Activated CD4-positive, CD25-positive, alpha-beta regulatory T cell treated with anti-CD3 and anti-CD28 coated beads, Interleukin-2, amount 50 U/mL, for 72 hours (primary cell): ENCODE results near the gene RELN.

Source experiments
- DNase-seq: peaks from one replicate; pipeline ENCODE4 v3.0.0; 2021

The RELN gene

GRCh38 chr7:103889451-103889850 is 100.0 kb downstream of the RELN start:
- no peak for DNase-seq

GRCh38 chr7:103888603-103889153 is 100.8 kb downstream of the RELN start:
- DNase-seq, result no peak

GRCh38 chr7:103887853-103888602 is 101.4 kb downstream of the RELN start:
- DNase-seq, result no peak

GRCh38 chr7:103887050-103887449 is 102.4 kb downstream of the RELN start:
- no peak for DNase-seq

GRCh38 chr7:103879928-103880600 is 109.4 kb downstream of the RELN start:
- no peak for DNase-seq

- no peak for DNase-seq
These were observed 110.0 kb downstream of the RELN start for GRCh38 chr7:103879411-103879810.

- no peak for DNase-seq
These were observed 111.9 kb downstream of the RELN start for GRCh38 chr7:103877565-103877964.

- DNase-seq, result no peak
These were observed 113.7 kb downstream of the RELN start for GRCh38 chr7:103875718-103876117.

- DNase-seq, result no peak
These were observed 118.0 kb downstream of the RELN start for GRCh38 chr7:103871473-103871872.

- no peak for DNase-seq
These were observed 118.8 kb downstream of the RELN start for GRCh38 chr7:103870664-103871063.

GRCh38 chr7:103867874-103868273 is 121.6 kb downstream of the RELN start:
- no peak for DNase-seq

GRCh38 chr7:103866919-103867318 is 122.5 kb downstream of the RELN start:
- no peak for DNase-seq

GRCh38 chr7:103865442-103865841 is 124.0 kb downstream of the RELN start:
- no peak for DNase-seq

GRCh38 chr7:103862302-103863035 is 127.0 kb downstream of the RELN start:
- no peak for DNase-seq

- DNase-seq, result no peak
These were observed 129.7 kb downstream of the RELN start for GRCh38 chr7:103859709-103860108.

- no peak for DNase-seq
These were observed 132.0 kb downstream of the RELN start for GRCh38 chr7:103857435-103857834.

- no peak for DNase-seq
These were observed 132.5 kb downstream of the RELN start for GRCh38 chr7:103856929-103857328.

- no peak for DNase-seq
These were observed 133.8 kb downstream of the RELN start for GRCh38 chr7:103855671-103856070.

- no peak for DNase-seq
These were observed 134.8 kb downstream of the RELN start for GRCh38 chr7:103854611-103855010.

- no peak for DNase-seq
These were observed 138.1 kb downstream of the RELN start for GRCh38 chr7:103851357-103851756.

GRCh38 chr7:103843689-103844480 is 145.6 kb downstream of the RELN start:
- DNase-seq, result no peak

- DNase-seq, result no peak
These were observed 156.1 kb downstream of the RELN start for GRCh38 chr7:103833401-103833800.

- DNase-seq, result no peak
These were observed 157.0 kb downstream of the RELN start for GRCh38 chr7:103832438-103832837.
